ENCODE data around the gene SND1.

The SND1 gene

DNA sequence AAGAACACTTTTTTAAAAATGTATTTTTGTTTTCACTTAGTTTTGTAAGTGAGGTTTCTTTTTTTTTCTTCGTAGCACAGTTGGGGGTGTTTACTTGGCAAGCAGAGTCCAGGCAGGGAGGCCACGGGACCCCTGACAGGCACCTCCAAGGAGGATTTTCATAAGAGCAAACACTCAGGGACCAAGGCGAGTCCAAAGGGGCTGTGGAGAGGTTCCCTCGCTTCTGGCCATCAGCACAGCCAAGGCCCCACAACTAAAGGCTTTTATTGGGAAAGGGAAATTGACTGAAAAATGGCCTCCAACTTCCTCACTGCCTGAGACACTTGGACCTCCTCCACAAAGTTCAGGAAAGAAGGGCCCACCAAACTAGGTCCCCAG is 205.5 kb downstream of the SND1 start:
- no peaks in the 10 kb centered on the region for H3K9me3 ChIP-seq (ENCODE audit: low read depth, low read length)
- no peak overlapping the region for H3K9ac ChIP-seq (ENCODE audit: insufficient read length)
- H3K4me3 ChIP-seq = no peak overlapping the region
- no peak for DNase-seq (ENCODE audit: low read depth, low spot score)
- no peak for TF ChIP-seq EZH2 (IDR thresholded peaks at IDR 0.05)
- TF ChIP-seq POLR2AphosphoS5 (IDR thresholded peaks at IDR 0.05; ENCODE audit: borderline replicate concordance, low read depth, low read length) = no peak
- TF ChIP-seq FOXP2 (optimal IDR thresholded peaks at IDR 0.05; ENCODE audit: control extremely low read depth, extremely low read length, insufficient read depth) = no peak
- no peak overlapping the region for H3K27ac ChIP-seq
- no peaks in the 10 kb centered on the region; the same call in 1 of the 2 replicates for H3K36me3 ChIP-seq (ENCODE audit: insufficient read depth, low read length)

DNA sequence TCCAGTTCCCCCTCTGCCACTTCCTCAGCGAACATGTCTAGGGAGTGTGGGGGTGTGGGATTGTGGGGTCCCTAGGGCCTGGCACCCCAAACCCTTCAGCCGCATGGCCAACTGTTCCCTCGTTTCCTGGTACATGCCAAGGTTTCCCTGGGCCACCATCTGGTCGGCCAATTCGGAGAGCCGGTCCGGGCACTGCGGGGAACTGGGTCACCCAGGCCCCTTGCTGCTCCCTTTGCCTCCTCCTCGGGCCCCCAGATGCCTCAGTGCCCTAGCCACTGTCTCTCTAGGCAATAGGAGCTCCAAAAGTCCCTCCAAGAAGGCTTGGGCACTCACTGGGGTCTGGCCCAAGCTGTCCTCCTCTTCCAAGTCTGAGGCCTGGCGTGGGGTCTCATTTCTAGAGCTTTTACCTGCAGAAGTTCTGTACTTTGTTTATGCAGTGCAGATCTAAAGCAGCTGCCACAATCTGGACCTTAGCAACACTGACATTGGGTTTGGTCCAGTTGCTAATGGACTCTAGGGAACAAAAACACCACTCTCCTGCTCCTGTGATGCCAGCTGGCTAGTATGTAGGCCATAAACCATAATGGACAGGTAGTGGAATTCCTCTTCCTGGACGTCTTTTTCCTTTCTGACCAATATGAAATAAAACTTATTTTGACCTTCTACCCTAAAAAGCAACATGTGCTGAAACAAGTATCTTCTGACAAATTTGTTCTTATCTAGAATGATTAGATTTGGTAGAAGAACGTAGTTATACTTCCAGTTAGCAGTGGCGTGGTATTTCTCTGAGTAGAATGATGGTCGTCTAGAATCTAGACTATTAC is 206.3 kb downstream of the SND1 start:
- Histone ChIP-seq H3K27ac (no peak overlapping the region), H3K4me3 (no peak overlapping the region), H3K36me3 (ENCODE audit: insufficient read depth, low read length) (no peaks in the 10 kb centered on the region; the same call in 1 of the 2 replicates), H3K9me3 (ENCODE audit: low read depth, low read length) (no peaks in the 10 kb centered on the region), H3K9ac (ENCODE audit: insufficient read length) (no peak overlapping the region)
- DNase-seq (ENCODE audit: low read depth, low spot score) = no peak
- TF ChIP-seq EZH2 (IDR thresholded peaks at IDR 0.05) = no peak
- no peak for TF ChIP-seq POLR2AphosphoS5 (IDR thresholded peaks at IDR 0.05; ENCODE audit: borderline replicate concordance, low read depth, low read length)
- TF ChIP-seq FOXP2 (optimal IDR thresholded peaks at IDR 0.05; ENCODE audit: control extremely low read depth, extremely low read length, insufficient read depth) = no peak

DNA sequence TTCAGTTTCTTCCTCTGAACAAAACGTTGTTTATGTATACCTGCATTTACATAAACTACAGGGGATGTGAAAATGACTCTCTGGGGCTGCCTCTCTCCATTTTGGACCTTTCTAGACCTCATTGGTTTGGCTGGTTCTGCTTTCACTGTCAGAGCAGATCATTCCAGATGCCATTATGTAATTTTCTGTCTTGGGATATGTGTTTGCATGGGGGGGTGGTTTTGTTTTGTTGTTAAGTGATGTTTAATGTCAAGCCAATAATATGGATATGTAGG is 206.9 kb downstream of the SND1 start:
- no peak overlapping the region for H3K27ac ChIP-seq
- no peak overlapping the region for H3K4me3 ChIP-seq
- DNase-seq (ENCODE audit: low read depth, low spot score) = no peak
- no peaks in the 10 kb centered on the region for H3K9me3 ChIP-seq (ENCODE audit: low read depth, low read length)
- H3K9ac ChIP-seq (ENCODE audit: insufficient read length) = no peak overlapping the region
- no peak for TF ChIP-seq FOXP2 (optimal IDR thresholded peaks at IDR 0.05; ENCODE audit: control extremely low read depth, extremely low read length, insufficient read depth)
- no peak for TF ChIP-seq EZH2 (IDR thresholded peaks at IDR 0.05)
- no peak for TF ChIP-seq POLR2AphosphoS5 (IDR thresholded peaks at IDR 0.05; ENCODE audit: borderline replicate concordance, low read depth, low read length)
- no peaks in the 10 kb centered on the region; the same call in 1 of the 2 replicates for H3K36me3 ChIP-seq (ENCODE audit: insufficient read depth, low read length)

DNA sequence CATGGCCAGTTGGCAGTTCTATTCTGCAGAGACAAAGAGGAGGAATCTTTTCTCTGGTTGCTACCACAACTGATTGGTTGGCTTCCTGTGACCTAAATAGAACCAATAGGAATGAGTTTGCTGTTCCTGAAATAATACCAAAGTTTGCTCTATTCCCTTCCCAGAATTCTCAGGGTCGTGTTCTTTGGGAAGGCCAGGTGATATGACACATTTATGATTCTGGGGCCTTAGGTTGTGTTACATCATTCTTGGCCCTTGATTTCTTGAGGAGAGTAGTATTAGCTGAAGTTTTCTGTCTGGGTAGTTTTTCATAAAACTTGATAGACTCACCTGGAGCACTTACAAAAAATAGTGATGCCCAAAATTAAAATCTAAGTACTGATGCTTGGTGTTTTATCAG is 207.3 kb downstream of the SND1 start:
- TF ChIP-seq FOXP2 (optimal IDR thresholded peaks at IDR 0.05; ENCODE audit: control extremely low read depth, extremely low read length, insufficient read depth) (no peak), POLR2AphosphoS5 (IDR thresholded peaks at IDR 0.05; ENCODE audit: borderline replicate concordance, low read depth, low read length) (no peak), EZH2 (IDR thresholded peaks at IDR 0.05) (no peak)
- DNase-seq (ENCODE audit: low read depth, low spot score) = no peak
- no peak overlapping the region for H3K4me3 ChIP-seq
- H3K27ac ChIP-seq = no peak overlapping the region
- H3K9me3 ChIP-seq (ENCODE audit: low read depth, low read length) = no peaks in the 10 kb centered on the region
- no peak overlapping the region for H3K9ac ChIP-seq (ENCODE audit: insufficient read length)
- no peaks in the 10 kb centered on the region; the same call in 1 of the 2 replicates for H3K36me3 ChIP-seq (ENCODE audit: insufficient read depth, low read length)

DNA sequence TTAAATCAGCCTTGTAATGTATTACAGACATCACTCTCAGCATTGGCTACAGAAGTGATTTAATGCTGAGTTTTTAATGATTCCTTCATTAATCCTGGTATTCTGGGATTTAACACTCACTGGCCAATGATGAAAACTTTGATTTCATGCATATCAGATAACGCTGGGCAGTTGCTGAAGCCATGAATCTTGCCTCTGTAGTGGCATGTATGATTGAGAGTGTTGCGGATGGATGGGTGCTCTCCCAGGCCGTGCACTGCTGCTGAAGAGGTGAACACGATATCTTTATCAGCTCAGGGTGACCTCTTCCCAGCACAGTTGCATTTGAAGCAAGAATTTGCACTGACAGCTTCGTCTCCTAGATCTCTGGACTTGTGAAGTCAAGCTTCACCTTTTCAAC is 210.5 kb downstream of the SND1 start:
- TF ChIP-seq FOXP2 (optimal IDR thresholded peaks at IDR 0.05; ENCODE audit: control extremely low read depth, extremely low read length, insufficient read depth) = no peak
- TF ChIP-seq EZH2 (IDR thresholded peaks at IDR 0.05) = no peak
- TF ChIP-seq POLR2AphosphoS5 (IDR thresholded peaks at IDR 0.05; ENCODE audit: borderline replicate concordance, low read depth, low read length) = no peak
- Histone ChIP-seq H3K36me3 (ENCODE audit: insufficient read depth, low read length) (peaks cover 3% of the 10 kb centered on the region; the same call in 1 of the 2 replicates), H3K27ac (no peak overlapping the region), H3K9ac (ENCODE audit: insufficient read length) (no peak overlapping the region), H3K4me3 (no peak overlapping the region), H3K9me3 (ENCODE audit: low read depth, low read length) (no peaks in the 10 kb centered on the region)
- DNase-seq (ENCODE audit: low read depth, low spot score) = no peak

DNA sequence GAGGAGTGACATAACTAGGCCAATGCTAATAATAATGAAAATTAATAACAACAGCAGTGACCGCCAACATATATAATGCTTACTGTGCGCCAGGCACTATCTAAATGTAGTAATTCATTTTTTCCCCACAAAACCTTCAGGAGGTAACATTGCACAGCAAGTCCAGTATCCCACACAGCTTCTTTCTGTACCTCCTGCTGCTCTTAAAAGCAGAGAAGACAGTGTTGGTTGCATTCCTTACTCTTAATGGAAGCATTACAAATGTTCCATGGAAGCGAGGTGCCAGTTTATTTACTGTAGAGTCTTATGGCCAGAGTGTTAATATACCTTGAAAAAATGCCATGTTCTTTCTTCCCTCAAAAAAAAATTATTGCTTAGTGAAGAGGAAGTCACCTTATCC is 211.1 kb downstream of the SND1 start:
- H3K9me3 ChIP-seq (ENCODE audit: low read depth, low read length) = no peaks in the 10 kb centered on the region
- no peak for DNase-seq (ENCODE audit: low read depth, low spot score)
- TF ChIP-seq POLR2AphosphoS5 (IDR thresholded peaks at IDR 0.05; ENCODE audit: borderline replicate concordance, low read depth, low read length) (no peak), EZH2 (IDR thresholded peaks at IDR 0.05) (no peak)
- no peak overlapping the region for H3K9ac ChIP-seq (ENCODE audit: insufficient read length)
- peaks cover 3% of the 10 kb centered on the region; the same call in 1 of the 2 replicates for H3K36me3 ChIP-seq (ENCODE audit: insufficient read depth, low read length)
- H3K4me3 ChIP-seq = no peak overlapping the region
- H3K27ac ChIP-seq = no peak overlapping the region

DNA sequence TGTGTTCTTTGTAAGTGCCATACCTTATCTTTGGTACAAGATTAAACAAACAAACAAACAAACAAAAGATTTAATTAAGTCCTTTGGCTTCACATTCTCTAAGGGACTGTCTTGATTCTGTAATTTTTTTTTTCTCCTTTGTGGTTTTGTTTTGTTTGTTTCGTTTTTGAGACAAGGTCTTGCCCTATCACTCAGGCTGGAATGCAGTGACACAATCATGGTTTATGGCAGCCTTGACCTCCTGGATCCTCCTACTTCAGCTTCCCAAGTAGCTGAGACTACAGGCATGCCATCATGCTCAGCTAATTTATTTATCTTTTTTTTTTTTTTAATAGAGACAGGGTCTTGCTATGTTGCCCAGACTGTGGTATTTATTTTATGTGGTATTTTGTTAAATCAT is 213.5 kb downstream of the SND1 start:
- no peak for TF ChIP-seq EZH2 (IDR thresholded peaks at IDR 0.05)
- TF ChIP-seq FOXP2 (optimal IDR thresholded peaks at IDR 0.05; ENCODE audit: control extremely low read depth, extremely low read length, insufficient read depth) = no peak
- no peak for TF ChIP-seq POLR2AphosphoS5 (IDR thresholded peaks at IDR 0.05; ENCODE audit: borderline replicate concordance, low read depth, low read length)
- H3K36me3 ChIP-seq (ENCODE audit: insufficient read depth, low read length) = 0 out of 2 replicates have a peak, but pooled peaks cover 3% of the 10 kb centered on the region
- no peak for DNase-seq (ENCODE audit: low read depth, low spot score)

DNA sequence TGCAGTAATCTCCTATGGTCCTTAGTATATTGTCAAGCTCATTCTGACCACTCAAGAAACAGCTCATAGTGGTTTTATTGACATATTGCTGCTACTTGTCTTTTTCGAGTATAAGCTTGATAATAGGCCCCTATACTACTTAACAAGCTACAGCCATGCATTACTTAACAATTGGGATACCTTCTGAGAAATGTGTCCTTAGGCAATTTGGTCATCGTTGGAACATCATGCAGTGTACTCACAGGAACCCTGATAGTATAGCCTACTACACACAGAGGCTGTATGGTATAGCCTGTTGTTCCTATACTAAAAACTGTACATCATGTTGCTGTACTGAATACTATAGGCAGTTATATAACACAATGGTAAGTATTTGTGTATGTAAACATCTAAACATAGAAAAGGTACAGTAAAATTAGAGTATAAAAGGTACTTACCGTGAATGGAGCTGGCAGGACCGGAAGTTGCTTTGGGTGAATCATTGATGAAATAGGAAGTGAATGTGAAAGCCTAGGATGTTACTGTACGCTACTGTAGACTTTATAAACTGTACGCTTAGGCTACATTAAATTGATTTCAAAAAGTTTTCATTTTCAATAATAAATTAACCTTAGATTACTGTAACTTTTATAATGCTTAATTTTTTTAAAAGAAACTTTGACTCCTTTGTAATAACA is 218.4 kb downstream of the SND1 start:
- H3K9ac ChIP-seq (ENCODE audit: insufficient read length) = no peak overlapping the region

More for the DNA sequence above, 213.5 kb downstream of the SND1 start:
- Histone ChIP-seq H3K27ac (no peak overlapping the region), H3K4me3 (no peak overlapping the region), H3K9ac (ENCODE audit: insufficient read length) (no peak overlapping the region), H3K9me3 (ENCODE audit: low read depth, low read length) (no peaks in the 10 kb centered on the region)

More for the DNA sequence above, 218.4 kb downstream of the SND1 start:
- DNase-seq (ENCODE audit: low read depth, low spot score) = no peak
- Histone ChIP-seq H3K4me3 (no peak overlapping the region), H3K27ac (no peak overlapping the region), H3K9me3 (ENCODE audit: low read depth, low read length) (no peaks in the 10 kb centered on the region), H3K36me3 (ENCODE audit: insufficient read depth, low read length) (no peaks in the 10 kb centered on the region)
- TF ChIP-seq POLR2AphosphoS5 (IDR thresholded peaks at IDR 0.05; ENCODE audit: borderline replicate concordance, low read depth, low read length) = no peak
- no peak for TF ChIP-seq EZH2 (IDR thresholded peaks at IDR 0.05)
- no peak for TF ChIP-seq FOXP2 (optimal IDR thresholded peaks at IDR 0.05; ENCODE audit: control extremely low read depth, extremely low read length, insufficient read depth)
